Urothelium cell line (cell line): ENCODE results near the gene DNAJC17.

ENCODE experiments used
- DNase-seq: peaks from one replicate; pipeline ENCODE4 v3.0.0; 2011; ENCODE audit warnings: low spot score, mixed read lengths
- FAIRE-seq: peaks from 2 replicates; lab custom pipeline; 2011; peaks lifted over from hg19 to GRCh38; lab: Jason Lieb, UNC

DNAJC17 gene

DNA sequence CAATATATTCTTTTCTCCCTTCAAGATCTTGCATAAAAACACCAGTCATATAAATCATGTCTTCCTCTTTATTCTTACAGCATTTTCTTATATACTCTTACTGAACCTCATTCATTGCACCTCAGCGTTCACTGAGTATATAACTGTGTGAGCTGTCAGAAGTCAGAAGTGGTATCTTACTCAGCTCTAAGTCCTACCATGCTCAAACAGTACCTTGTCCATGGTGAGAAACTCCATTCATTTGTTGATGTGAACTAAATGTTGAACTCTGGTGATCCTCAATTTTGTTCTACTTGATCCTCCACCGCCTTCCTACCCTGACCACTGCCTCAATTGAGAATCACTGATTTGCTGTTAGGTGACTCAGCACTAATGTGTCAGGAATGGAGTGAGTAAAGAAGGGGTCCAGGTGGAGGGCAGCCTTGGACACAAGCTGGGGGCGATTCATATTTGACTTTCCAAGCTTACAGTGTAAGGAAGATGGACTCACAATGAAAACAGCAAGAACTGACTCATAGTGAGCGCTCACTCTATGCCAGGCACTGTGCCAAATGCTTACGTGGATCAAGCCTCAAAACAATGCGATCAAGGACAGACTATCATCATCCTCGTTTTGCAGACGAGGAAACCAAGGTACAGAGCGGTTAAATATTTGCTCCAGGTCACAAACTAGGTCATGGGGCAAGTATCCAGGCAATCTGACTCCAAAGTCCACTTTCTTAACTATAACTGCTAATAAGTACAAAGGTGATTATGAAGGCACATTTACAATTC is 13.9 kb downstream of the DNAJC17 start:
- FAIRE-seq (no peak), DNase-seq (peak; percentile 72)

DNA sequence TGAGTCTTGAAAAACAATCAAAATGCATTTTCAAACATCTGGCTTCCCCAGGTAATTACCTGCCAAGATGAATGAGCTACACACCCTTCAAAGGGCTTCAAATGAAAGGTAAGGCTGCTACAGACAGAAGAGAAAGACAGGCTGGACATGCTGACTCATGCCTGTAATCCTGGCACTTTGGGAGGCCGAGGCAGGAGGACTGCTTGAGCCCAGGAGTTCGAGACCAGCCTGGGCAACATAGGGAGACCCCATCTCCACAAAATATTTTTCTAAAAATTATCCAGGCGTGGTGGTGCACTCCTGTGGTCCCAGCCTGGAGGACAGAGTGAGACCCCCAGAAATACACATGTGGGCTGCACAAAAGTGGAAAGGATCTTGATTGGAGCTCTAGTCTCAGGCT is 14.9 kb downstream of the DNAJC17 start:
- DNase-seq (no peak), FAIRE-seq (no peak)

DNA sequence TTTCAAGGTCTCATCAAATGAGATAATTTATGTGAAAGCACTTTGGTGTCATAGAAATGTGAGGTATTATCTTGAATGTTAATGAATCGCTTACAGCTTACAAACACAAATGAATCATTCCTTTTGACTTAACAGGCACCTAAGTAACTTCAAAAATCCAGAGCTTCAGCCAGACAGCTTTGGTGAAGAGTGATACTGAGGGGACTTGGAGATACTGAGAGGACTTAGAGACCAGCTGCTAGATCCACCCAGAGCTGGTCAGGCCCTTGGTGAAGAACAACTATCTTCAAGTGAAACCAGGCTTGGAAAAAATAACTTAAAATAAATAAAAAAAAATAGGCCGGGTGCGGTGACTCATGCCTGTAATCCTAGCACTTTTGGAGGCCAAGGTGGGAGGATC is 16.6 kb downstream of the DNAJC17 start:
- FAIRE-seq (no peak), DNase-seq (no peak)

DNA sequence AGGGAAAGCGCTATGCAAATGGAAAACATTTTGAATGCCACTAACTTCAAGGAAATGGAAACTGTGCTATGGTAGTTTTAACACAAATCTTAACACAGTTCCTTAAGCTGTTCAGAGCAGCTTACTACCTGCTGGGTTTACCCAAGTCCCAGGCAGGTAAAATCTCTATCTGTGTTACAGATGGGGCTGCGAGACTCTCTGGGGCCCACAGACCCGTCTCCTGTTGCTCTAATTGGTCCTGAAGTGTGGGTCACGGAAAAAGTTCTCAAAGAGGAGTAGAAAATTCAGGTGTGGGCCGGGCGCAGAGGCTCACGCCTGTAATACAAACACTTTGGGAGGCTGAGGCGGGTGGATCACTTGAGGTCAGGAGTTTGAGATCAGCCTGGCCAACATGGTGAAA is 17.3 kb downstream of the DNAJC17 start:
- FAIRE-seq = no peak
- no peak for DNase-seq

DNA sequence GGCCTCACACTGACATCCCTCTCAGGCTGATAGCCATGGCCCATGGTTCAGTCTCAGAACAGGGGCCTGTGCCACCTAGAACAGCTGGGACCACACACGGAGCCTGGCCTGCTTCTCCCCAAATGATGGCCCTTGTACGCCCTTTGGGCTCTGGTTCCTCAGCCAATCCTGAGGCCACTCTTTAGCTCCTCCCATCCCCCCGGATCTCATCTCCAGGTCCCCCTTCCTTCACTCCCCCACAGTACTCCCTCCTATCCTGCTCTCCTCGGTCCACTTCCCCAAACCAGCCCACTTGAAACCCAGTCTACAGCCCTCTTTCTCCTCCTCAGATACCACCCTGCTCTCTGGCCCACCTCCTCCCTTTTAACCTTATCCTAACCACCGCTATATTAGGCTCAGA is 18.2 kb downstream of the DNAJC17 start:
- no peak for FAIRE-seq
- DNase-seq = no peak

DNA sequence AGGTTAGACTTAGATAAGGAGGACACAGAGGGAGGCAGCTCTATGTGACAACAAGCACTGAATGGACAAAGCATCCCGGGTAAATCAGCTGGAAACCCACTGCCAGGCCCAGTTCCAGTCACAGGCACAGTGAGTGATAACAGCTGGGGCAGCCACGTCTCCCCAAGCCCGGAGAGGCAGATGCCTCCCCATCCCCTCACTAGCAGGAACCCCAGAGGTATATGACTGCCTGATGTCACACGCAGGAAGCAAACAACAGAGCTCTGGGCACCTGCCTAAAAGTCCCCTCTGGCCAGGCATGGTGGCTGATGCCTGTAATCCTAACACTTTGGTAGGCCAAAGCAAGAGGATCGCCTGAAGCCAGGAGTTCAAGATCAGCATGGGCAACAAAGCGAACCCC is 19.3 kb downstream of the DNAJC17 start:
- no peak for DNase-seq
- FAIRE-seq = no peak

DNA sequence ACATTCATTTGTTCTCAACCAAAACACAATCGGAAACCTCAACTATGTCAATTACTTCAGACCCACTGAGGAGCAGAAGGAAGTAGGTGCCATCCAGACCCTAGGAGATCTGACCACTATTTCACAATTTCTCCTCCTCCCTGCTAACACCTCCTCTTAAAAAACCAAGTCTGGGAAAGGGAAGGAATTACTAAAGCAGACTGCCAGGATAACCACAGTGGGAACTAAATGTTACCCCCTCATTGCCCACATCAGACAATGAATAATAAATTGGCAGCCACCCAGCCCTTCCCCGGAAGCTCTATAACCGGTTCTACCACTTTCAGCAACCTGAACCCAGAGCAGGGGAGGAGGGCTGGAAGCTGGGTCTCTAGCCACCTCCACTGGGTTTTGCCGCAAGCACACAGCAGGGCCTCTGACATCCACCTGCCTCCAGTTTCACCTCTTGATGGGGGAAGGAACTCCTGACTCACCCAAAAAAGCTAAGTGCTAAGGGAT is 19.9 kb downstream of the DNAJC17 start:
- DNase-seq (peak; percentile 72), FAIRE-seq (no peak)

DNA sequence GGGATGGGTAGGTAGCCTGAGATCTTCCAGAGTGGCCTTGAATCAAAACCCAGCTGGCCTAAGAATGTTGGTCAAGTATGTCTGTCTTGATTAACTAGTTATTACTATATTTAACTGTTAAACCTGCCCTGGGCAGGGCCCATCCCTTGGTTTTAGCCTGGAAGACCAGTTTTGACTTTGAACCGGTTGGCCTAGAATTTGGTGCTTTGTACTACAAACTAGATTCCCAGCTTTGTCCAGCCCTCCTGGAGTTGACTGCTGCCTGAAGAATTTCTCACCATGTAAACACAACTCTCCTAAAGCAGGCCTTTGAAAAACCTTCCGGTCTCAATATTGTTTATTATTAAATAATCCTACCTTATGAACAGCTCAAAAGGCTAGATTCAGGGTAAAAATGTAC is 21.5 kb downstream of the DNAJC17 start:
- FAIRE-seq (no peak), DNase-seq (no peak)

DNA sequence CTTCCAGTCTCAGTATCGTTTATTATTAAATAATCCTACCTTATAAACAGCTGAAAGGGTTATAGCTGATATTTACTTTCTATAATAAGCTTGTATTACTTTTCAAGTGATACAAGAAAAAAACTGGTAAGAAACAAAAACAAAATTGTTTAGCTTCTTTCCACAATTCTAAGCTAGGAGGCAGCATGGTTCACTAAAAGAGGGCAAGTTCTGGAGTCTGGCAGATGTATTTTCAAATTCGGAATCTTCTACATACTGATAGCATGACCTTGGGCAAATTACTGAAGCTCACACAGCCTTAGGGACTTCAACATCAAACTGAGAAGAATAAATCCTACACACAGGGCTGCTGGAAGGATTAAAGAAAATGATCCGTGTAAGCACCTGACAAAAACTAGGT is 22.1 kb downstream of the DNAJC17 start:
- no peak for FAIRE-seq
- DNase-seq = no peak

DNA sequence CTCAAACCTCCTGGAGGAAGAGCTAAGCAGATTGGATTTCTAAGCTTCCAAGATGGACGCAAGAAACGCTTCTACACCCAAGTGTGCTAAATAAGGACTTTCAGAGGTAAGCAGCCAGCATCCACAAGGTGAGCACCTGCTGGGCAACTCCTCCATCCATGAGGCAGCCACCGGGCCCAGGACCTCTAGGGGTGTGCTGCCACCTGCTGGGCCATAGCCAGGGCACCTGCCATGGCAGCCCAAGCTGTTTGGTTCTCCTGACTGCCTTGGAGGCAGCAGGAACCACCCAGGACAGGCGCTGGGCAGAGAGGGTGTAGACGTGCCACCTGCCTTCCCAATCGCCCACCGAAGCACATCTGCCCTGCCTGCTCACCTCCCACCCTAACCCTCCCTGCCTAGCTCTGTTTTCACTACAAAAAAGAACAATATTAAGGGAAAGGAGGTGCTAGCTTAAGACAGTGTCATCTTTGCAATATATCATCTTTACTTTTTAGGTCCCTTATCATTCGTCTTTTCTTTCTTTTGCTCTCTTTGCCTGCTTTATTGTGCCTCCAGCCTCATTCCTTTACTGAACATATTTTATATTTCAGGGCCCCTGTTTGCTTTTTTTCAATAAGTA is 24.6 kb downstream of the DNAJC17 start:
- DNase-seq = peak; percentile 65
- FAIRE-seq = no peak

DNA sequence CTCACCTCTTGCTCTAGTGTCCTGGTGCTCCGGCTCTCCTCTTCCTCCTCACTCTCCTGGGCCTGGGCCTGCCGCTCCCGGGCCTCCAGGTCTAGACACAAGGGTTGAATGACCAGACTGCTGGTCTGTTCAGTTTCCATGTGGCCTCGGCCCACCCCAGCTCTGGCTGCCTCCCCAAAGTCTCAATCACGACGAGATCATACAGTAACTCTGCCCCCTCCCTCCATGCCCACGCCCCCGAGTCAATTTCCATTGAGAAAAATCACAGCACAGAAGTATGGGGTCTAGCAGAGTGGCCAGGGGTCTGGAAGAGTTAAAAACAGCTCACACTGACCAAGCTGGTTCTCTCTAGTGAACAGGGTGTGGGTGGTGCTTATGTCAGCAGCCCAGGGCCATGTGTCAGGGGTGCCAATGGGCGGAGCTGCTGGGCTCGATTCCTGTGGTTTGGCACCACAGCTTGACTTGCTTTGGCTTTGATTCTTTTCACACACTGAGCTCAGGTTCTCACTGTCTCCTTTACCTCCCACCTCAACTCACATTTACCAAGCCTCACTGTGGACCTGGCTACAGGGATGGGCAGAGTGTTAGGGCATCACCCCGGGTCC is 30.6 kb downstream of the DNAJC17 start:
- FAIRE-seq (no peak), DNase-seq (peak; percentile 67)

DNA sequence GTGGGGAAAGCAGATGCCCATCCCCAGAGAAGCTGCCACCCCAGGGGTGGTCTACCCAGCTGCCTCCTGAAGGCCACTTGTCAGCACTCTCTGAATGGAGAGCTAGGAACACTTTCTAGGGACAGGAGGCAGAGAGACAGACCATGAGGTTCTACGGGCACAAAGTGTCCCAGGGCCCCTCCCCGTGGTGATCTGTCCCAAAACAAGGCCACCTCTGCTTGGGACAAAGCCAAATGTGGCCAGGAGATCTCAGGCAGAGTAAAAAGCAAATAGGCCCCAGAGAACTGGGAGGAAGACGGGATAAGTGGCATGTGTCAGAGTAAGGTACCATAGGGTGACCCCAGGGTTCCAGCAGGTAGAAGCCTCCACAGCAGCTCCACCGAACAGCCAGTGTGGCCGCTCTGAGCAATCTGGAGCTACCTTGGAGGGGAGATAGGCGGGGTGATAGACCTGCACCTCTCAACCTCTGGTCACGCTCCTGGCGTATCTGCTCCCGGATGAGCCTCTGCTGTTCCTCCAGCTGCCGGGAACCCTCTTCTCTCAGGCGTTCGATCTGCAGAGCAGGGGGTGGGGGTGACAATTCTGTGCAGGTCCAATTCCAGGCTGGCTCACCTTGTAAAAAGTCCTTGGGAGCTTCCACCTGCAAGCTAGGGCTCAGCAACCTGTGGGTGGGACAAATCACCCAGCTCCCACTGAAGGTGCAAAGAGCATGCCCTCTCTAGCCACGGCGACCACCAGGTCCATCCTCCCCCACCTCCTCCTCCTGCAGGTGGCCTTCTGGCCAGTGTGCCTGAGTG is 31.3 kb downstream of the DNAJC17 start:
- FAIRE-seq (no peak), DNase-seq (no peak)

DNA sequence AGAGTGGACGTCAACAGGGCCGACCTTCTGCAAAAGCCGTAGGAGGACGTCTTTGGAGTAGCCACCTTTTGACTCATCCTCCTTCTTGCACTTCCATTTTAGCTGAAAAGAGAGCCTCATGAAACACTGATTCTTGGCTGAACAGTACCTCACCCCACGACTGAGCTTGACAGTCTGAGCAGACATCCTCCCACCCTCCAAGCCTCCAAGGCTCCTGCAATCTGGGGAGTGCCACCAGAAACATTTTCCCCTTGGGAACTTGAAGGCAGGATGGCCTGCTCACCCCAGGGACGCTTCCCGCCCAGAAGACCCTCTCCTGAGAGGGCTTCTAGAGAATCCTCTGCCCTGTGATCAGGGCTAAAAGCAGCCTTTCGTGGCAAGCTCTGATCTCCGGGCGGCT is 32.3 kb downstream of the DNAJC17 start:
- DNase-seq (no peak), FAIRE-seq (no peak)

DNA sequence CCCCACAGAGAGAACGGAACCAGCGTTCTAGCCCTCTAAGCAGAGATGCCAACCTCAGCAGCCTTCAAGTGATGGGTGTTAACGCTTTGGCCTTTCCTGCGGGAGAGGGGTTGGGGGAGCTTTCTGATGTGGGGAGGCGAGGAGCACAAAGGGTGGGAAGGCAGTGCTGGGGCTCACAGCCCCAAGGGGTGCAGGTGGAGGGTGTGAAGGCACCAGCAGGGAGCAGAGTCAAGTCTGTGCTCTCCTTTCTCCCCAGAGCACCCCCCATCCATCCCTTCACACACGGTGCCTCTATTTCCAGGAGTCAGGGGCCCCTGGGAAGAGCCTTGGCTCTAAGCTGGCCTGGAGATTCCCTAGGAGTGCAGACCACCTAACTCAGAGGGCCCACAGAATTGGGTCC is 33.4 kb downstream of the DNAJC17 start:
- no peak for FAIRE-seq

DNA sequence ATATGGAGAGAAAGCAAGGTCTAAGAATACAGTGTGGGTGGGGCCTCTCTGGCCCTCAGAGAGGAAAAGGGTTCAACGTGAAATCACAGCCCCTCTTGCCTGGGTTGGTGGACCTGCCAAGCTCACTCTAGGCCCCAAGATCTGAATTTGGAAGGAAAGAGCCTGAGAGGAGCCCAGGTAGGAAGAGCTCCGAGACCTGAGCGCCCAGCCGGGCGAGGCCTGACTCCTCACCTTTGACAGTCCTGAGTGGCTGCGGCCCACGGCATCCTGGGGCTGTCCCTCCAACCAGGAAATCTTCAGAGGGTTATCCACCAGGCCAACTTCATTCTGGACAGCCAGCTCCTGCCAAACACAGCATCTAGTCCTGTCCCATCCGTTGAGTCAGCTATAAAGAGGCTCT is 33.8 kb downstream of the DNAJC17 start:
- no peak for FAIRE-seq
- DNase-seq = no peak

More for the DNA sequence above, 33.4 kb downstream of the DNAJC17 start:
- no peak for DNase-seq

DNA sequence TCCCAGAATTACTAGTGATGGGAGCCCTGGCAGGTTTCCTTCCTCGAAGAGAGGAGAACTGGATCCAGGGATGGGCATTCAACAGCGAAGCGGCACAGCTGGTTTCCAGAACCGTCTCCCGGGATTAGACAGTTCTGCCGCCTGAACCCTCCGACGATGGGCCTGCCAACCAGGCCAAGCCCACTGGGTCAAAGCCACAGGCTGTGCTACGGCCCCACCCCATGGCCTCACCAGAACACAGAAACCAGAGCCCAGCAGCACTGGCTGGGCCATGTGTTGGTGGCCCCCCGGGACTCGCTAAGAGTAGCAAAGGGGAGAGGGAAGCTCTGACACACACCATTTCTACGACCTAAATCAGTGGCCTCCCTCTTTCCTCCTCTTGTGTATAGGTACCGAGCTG is 35.3 kb downstream of the DNAJC17 start:
- no peak for FAIRE-seq
- no peak for DNase-seq

DNA sequence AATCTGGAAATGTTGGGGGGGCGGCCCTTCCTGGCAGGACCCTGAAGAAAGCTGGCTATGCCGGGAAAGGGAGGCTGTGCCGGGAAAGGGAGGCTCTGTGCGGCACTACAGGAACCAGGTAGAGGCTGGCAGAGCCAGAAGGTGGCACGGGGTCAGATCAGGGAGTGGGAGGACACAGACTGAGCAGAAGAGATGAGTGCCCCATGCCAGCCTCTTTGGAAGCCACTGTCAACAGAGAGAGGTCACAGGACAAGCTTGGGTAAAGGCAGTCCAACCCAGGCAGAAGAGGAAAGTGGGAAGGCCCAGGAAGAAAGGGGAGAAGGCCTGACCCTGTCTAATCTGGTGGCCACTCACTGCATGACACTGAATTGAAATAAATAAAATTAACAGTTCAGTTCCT is 36.0 kb downstream of the DNAJC17 start:
- DNase-seq (no peak), FAIRE-seq (no peak)

DNA sequence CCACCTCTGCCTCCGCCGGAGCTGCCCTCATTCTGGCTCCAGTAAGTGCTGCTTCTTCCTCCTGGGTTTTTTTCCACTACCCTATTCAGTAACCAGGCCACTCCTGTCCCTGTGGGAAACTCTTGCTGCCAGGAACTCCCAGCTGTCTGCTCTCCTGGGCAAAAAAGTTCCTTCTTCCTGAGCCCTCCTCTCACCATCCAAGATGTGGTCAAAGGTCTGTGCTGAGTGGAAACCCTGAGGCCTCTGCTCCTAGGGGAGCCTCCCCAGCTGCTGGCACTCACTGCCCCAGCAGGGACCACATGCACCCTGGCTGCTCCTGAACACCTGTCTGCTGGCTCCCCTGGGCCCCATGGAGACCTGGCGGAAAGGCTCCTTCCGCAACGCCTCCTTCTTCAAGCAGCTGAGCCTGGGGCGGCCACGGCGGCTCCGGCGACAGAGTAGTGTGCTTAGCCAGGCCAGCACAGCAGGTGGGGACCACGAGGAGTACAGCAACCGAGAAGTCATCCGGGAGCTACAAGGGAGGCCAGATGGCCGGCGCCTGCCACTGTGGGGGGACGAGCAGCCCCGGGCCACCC is 37.0 kb downstream of the DNAJC17 start:
- FAIRE-seq = no peak

DNA sequence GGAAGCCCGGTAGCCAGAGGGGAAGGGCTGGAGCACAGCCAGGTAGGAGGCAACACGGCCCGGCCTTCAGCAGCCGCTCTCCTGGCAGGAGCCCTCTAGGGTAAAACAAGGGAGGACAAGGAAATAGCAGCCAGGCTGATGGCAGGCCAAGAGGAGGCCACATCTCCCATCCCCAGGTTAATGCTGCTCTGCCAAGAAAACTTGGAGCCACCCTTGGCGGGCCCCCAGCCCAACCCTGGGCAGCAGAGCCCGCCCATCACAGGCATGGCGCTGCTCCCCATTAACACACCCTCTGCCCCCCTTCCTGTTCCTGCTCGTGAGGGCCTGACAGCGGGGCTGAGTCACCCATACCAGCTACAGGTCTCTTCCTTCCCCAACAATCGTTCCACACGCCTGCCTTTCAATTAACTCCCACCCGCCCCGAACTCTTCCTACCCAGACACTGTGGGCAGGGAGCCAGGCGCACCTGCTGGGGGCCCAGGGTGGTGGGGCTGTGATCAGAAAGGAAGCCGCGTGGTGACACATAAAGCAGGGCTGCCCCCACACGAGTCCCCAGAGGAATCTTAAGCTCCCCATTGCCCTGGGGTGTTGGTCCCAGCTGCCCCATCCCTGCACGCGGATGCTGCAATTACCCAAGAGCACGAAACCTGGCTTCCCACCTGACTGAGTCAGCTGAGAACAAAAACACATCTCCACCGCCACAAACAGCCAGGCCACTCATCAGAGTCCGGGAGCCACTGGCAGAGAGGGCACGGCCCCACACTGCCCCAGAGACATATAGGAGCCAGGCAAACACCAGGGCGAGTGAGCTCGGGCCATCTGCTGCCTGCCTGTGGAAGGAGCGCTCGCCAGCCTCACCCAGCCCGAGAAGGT is 37.8 kb downstream of the DNAJC17 start, which contains the start of gene C15orf62:
Gene C15orf62 (plus strand): TSS at position 707 of the 873 bp plus-strand sequence. CDS start 516 bp downstream, outside the sequence.
- peak; percentile 67 for FAIRE-seq
- peak; percentile 86 for DNase-seq

More for the DNA sequence above, 37.0 kb downstream of the DNAJC17 start:
- DNase-seq = no peak
